GM12878 (cell line): ENCODE results near the gene PHF14. TPM values are rescaled to one million over a fixed set of nuclear protein-coding genes. Genes with fewer than 3 reads are reported as not detected.

Source experiments
- ATAC-seq: fragments of 200-7000 bp; cut with Tn5 transposase; 3 replicates; pipeline ENCODE4 v1.9.1; 2020; ENCODE audit warnings: mild to moderate bottlenecking, moderate library complexity
- BruUV-seq: library from RNA; stranded (reverse); fragments of 400-500 nt; replicated peaks from 2 replicates; lab custom pipeline; 2021; lab: Mats Ljungman, UMichigan
- CTCF ChIA-PET: fragments of 300-600 bp; sonication (Branson Sonifier 250); formaldehyde crosslinking; extraction: SDS; loops from one replicate; lab custom pipeline; 2021; ENCODE audit warnings: inconsistent platforms; lab: Yijun Ruan, JAX
- POLR2A ChIA-PET: fragments of 350-600 bp; formaldehyde crosslinking; extraction: SDS; loops from one replicate; lab custom pipeline; 2021; ENCODE audit warnings: inconsistent platforms; lab: Charles Lee
- RAD21 ChIA-PET: fragments of 300-600 bp; sonication (Branson Sonifier 250); formaldehyde crosslinking; loops from one replicate; lab custom pipeline; 2023; ENCODE audit warnings: antibody characterized with exemption; ENCODE audit not compliant: unreplicated experiment; lab: Charles Lee
- SMC1A ChIA-PET: fragments of 300-600 bp; sonication (Branson Sonifier 250); formaldehyde crosslinking; loops from one replicate; lab custom pipeline; 2023; ENCODE audit not compliant: unreplicated experiment, uncharacterized antibody; lab: Charles Lee
- DNase-seq: peaks from one replicate; pipeline ENCODE4 v3.0.0-alpha.2; 2011; ENCODE audit warnings: low read depth, low spot score
- FAIRE-seq: peaks from 3 replicates; lab custom pipeline; 2011; peaks lifted over from hg19 to GRCh38; lab: Jason Lieb, UNC
- H2AFZ ChIP-seq: 2 replicates; pipeline ENCODE4 v1.6.0; 2011; ENCODE audit warnings: low read depth, low read length, control low read depth; ENCODE audit not compliant: control insufficient read depth
- H3K27ac ChIP-seq: 2 replicates; pipeline ENCODE4 v1.5.1; 2011; ENCODE audit warnings: control low read depth; ENCODE audit not compliant: control insufficient read depth, insufficient read depth
- H3K27me3 ChIP-seq, 2 experiments: replicated peaks in 1 of 2; 2 replicates each; pipeline versions ENCODE4 v1.6.0 to v1.6.1; 2011; ENCODE audit warnings: low read length in 1 of 2; ENCODE audit not compliant: control insufficient read depth in 2 of 2, insufficient read depth in 2 of 2
- H3K36me3 ChIP-seq, 2 experiments: 2 replicates each; pipeline ENCODE4 v1.5.1; 2011; ENCODE audit warnings: low read length in 1 of 2; ENCODE audit not compliant: control insufficient read depth in 2 of 2, insufficient read depth in 2 of 2
- H3K4me1 ChIP-seq: 2 replicates; pipeline ENCODE4 v1.6.1; 2011; ENCODE audit warnings: mild to moderate bottlenecking, low read length, moderate library complexity, mixed read lengths; ENCODE audit not compliant: control insufficient read depth, insufficient read depth
- H3K4me2 ChIP-seq: 2 replicates; pipeline ENCODE4 v1.6.0; 2011; ENCODE audit warnings: control low read depth; ENCODE audit not compliant: control insufficient read depth, insufficient read depth
- H3K4me3 ChIP-seq: fragments of 200-600 bp; sonication (generic); 2 replicates; pipeline ENCODE4 v1.5.1; 2016
- H3K79me2 ChIP-seq: 2 replicates; pipeline ENCODE4 v1.6.0; 2011; ENCODE audit warnings: low read length; ENCODE audit not compliant: control insufficient read depth, insufficient read depth
- H3K9ac ChIP-seq: 2 replicates; pipeline ENCODE4 v1.8.0; 2011; ENCODE audit warnings: low read length, control low read depth, mixed read lengths; ENCODE audit not compliant: control insufficient read depth, insufficient read depth
- H3K9me3 ChIP-seq: replicated peaks from 3 replicates; pipeline ENCODE4 v1.5.1; 2011; ENCODE audit warnings: mild to moderate bottlenecking, low read length; ENCODE audit not compliant: control insufficient read depth, insufficient read depth
- H4K20me1 ChIP-seq: 2 replicates; pipeline ENCODE4 v1.6.0; 2011; ENCODE audit not compliant: control insufficient read depth, insufficient read depth
- EP300 ChIP-seq, 2 experiments: fragments of 150-350 bp in 1 of 2; IDR thresholded peaks; 2 replicates each; pipeline ENCODE4 v1.6.1; 2011 to 2012; ENCODE audit warnings: low read depth in 2 of 2, low read length in 2 of 2, borderline replicate concordance in 1 of 2, improper control_type of control experiment in 1 of 2, inconsistent platforms in 1 of 2; ENCODE audit not compliant: control insufficient read depth in 1 of 2
- FOXK2 ChIP-seq: fragments of 450-650 bp; IDR thresholded peaks from 2 replicates; pipeline ENCODE4 v1.6.1; 2017; ENCODE audit warnings: mild to moderate bottlenecking, moderate library complexity
- KAT2A ChIP-seq: conservative IDR thresholded peaks from 2 replicates; pipeline ENCODE4 v1.6.1; 2011; ENCODE audit warnings: low read depth, low read length; ENCODE audit not compliant: control insufficient read depth
- MYB ChIP-seq: fragments of 150-350 bp; IDR thresholded peaks from 2 replicates; pipeline ENCODE4 v1.6.1; 2014; ENCODE audit warnings: mild to moderate bottlenecking, low read depth, low read length, borderline replicate concordance
- NRF1 ChIP-seq: conservative IDR thresholded peaks from 2 replicates; pipeline ENCODE4 v1.6.1; 2011; ENCODE audit warnings: mild to moderate bottlenecking, low read depth, low read length, improper control_type of control experiment
- PML ChIP-seq: IDR thresholded peaks from 2 replicates; pipeline ENCODE4 v1.6.1; 2012; ENCODE audit warnings: low read length, inconsistent platforms
- RCOR1 ChIP-seq: conservative IDR thresholded peaks from 2 replicates; pipeline ENCODE4 v1.6.1; 2012; ENCODE audit warnings: low read depth, low read length, improper control_type of control experiment
- RFX5 ChIP-seq: IDR thresholded peaks from 2 replicates; pipeline ENCODE4 v1.6.1; 2011; ENCODE audit warnings: low read depth, low read length, improper control_type of control experiment
- SIN3A ChIP-seq: IDR thresholded peaks from 2 replicates; pipeline ENCODE4 v1.6.1; 2012; ENCODE audit warnings: low read depth, low read length, improper control_type of control experiment
- SPI1 ChIP-seq: IDR thresholded peaks from 2 replicates; pipeline ENCODE4 v1.6.1; 2011; ENCODE audit warnings: low read depth, mild to moderate bottlenecking, low read length, moderate library complexity, borderline replicate concordance; ENCODE audit not compliant: insufficient read depth
- ZNF207 ChIP-seq: fragments of 450-650 bp; IDR thresholded peaks from 2 replicates; pipeline ENCODE4 v1.6.1; 2014; ENCODE audit warnings: antibody characterized with exemption, mild to moderate bottlenecking, borderline replicate concordance
- in situ Hi-C: fragments of 300-500 bp; cut with MboI; formaldehyde crosslinking; loops from 9 replicates; pipeline ENCODE4 v1.14.3; 2018; ENCODE audit warnings: mixed read lengths
- intact Hi-C: fragments of 100-400 bp; cut with micrococcal nuclease; formaldehyde crosslinking; loops from one replicate; pipeline ENCODE4 v1.14.2; 2022; ENCODE audit not compliant: unreplicated experiment
- polyA plus RNA-seq, 11 experiments: library from polyadenylated mRNA; depleted of rRNA in 4 of 11; unstranded in 6 of 11; stranded (reverse) in 5 of 11; fragments of >200 nt; fragmentation: Nextera tagmentation in 4 of 11; fragmentation: Illumina TruSeq in 1 of 11; extraction: Ambion mirVana in 4 of 11; extraction: Trizol in 1 of 11; gene quantifications; 1 replicate in 1 of 11; 2 replicates in 10 of 11; pipeline versions ENCODE4 v1.2.1 to v1.2.3, GENCODE V29; 2011 to 2016; ENCODE audit warnings: inconsistent platforms in 2 of 11, missing spikeins in 2 of 11, low read depth in 1 of 11
- total RNA-seq, 4 experiments: library from RNA; depleted of rRNA in 3 of 4; stranded (reverse); fragments of >200 nt in 3 of 4; fragmentation: Illumina TruSeq in 1 of 4; extraction: Trizol in 1 of 4; gene quantifications; 2 replicates each; pipeline versions ENCODE4 v1.2.1 to v1.2.3, GENCODE V29; 2013 to 2021
- TF ChIP-seq, protein P1 (sequence below): fragments of 450-650 bp; IDR thresholded peaks from 2 replicates; pipeline ENCODE4 v1.6.1; 2016; ENCODE audit warnings: mild to moderate bottlenecking

Gene PHF14
- total and polyA plus RNA-seq, 10 of the 15 experiments (the other 5 are each of a cell fraction or from before 2014, with no cell fraction given), result 21.3 to 47.1 (median 29.9) TPM

- FAIRE-seq (no peak), DNase-seq (no peak)
- ChIA-PET CTCF (no interaction called here), SMC1A (no interaction called here), POLR2A (no interaction called here)
- Histone ChIP-seq H3K36me3 (peaks cover 0 to 1% of the 10 kb centered on the region in 2 experiments; a peak in 3 of 4 replicates), H3K9ac (no peak overlapping the region), H3K79me2 (peaks cover 3% of the 10 kb centered on the region), H3K4me2 (no peak overlapping the region)
- intact Hi-C loops, result no loop called here
- no TSS peak for BruUV-seq
- TF ChIP-seq FOXK2, result no peak
- TF ChIP-seq, protein P1, sequence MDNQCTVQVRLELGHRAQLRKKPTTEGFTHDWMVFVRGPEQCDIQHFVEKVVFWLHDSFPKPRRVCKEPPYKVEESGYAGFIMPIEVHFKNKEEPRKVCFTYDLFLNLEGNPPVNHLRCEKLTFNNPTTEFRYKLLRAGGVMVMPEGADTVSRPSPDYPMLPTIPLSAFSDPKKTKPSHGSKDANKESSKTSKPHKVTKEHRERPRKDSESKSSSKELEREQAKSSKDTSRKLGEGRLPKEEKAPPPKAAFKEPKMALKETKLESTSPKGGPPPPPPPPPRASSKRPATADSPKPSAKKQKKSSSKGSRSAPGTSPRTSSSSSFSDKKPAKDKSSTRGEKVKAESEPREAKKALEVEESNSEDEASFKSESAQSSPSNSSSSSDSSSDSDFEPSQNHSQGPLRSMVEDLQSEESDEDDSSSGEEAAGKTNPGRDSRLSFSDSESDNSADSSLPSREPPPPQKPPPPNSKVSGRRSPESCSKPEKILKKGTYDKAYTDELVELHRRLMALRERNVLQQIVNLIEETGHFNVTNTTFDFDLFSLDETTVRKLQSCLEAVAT, result no peak
- TF ChIP-seq PML, result no peak
- TF ChIP-seq RFX5, result no peak
- no peak for TF ChIP-seq SPI1
- no peak for TF ChIP-seq SIN3A
- no peak for TF ChIP-seq NRF1
- no peak for TF ChIP-seq RCOR1
- no peak for TF ChIP-seq EP300 (IDR thresholded peaks at IDR 0.05; ENCODE audit: borderline replicate concordance in 1 of 2, control insufficient read depth in 1 of 2, low read depth in 2 of 2, low read length in 2 of 2)
- no peak for TF ChIP-seq KAT2A
- no peak for TF ChIP-seq ZNF207
- TF ChIP-seq MYB, result no peak
- TF ChIP-seq, all 136 proteins: peak for 0
- Histone ChIP-seq H3K4me1 (no peaks in the 10 kb centered on the region), H4K20me1 (no peaks in the 10 kb centered on the region), H3K4me3 (no peak overlapping the region), H3K27me3 (no peaks in the 10 kb centered on the region), H3K9me3 (no peaks in the 10 kb centered on the region), H3K27ac (no peak overlapping the region), H2AFZ (no peak overlapping the region)
- in situ Hi-C loops, result no loop called here
- RAD21 ChIA-PET, result no interaction called here
- ATAC-seq, result no peak; the same call in 1 of the 3 replicates
Observed at GRCh38 chr7:11005202-11005601, 31.5 kb downstream of the PHF14 start.
